ENCODE data around the gene AGBL4.

DNA sequence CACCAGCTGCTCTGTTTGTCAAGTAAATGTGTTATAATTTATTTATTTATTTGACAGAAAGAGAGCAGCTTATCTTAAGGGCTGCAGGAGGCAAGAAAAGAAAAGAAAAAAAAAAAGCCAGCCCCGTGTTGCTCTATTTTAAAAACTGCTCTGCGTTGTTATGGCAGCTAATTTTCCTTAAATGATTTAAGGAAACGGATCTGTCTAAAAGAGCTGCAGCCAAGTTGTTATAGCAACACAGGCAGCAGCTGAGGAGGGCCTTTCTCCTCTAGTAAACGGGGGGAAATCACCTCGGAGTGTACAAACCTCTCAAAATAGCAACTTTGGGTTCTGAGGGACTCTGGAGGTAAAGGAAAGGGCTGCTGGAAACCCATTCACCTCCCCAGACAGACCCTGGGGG, 1396.3 kb downstream of the AGBL4 start:
- TF ChIP-seq, protein P1, sequence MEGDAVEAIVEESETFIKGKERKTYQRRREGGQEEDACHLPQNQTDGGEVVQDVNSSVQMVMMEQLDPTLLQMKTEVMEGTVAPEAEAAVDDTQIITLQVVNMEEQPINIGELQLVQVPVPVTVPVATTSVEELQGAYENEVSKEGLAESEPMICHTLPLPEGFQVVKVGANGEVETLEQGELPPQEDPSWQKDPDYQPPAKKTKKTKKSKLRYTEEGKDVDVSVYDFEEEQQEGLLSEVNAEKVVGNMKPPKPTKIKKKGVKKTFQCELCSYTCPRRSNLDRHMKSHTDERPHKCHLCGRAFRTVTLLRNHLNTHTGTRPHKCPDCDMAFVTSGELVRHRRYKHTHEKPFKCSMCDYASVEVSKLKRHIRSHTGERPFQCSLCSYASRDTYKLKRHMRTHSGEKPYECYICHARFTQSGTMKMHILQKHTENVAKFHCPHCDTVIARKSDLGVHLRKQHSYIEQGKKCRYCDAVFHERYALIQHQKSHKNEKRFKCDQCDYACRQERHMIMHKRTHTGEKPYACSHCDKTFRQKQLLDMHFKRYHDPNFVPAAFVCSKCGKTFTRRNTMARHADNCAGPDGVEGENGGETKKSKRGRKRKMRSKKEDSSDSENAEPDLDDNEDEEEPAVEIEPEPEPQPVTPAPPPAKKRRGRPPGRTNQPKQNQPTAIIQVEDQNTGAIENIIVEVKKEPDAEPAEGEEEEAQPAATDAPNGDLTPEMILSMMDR (IDR thresholded peaks at IDR 0.05 in 4 of 5, conservative IDR thresholded peaks at IDR 0.05 in 1 of 5) = no peak
- TF ChIP-seq POLR2A (IDR thresholded peaks at IDR 0.05) = no peak
